AG04449 (cell line): ENCODE results near the gene PTPA.

Experiments used
- CTCF ChIA-PET: fragments of 350-600 bp; formaldehyde crosslinking; extraction: SDS; loops from one replicate; lab custom pipeline; 2021; ENCODE audit warnings: antibody characterized with exemption; lab: Yijun Ruan, JAX
- POLR2A ChIA-PET: fragments of 400-600, 350-600 bp; formaldehyde crosslinking; extraction: SDS; loops from one replicate; lab custom pipeline; 2020; ENCODE audit warnings: antibody characterized with exemption, inconsistent platforms; lab: Yijun Ruan, JAX
- DNase-seq: peaks from one replicate; pipeline ENCODE4 v3.0.0-alpha.2; 2010; ENCODE audit warnings: low read depth, low spot score
- H3K4me3 ChIP-seq: 2 replicates; pipeline ENCODE4 v1.5.1; 2011; ENCODE audit warnings: low read depth, mild to moderate bottlenecking, control low read depth, low read length
- TF ChIP-seq, protein P1 (sequence below): IDR thresholded peaks from one replicate; pipeline ENCODE4 v1.5.1; 2011; ENCODE audit warnings: mild to moderate bottlenecking, moderate library complexity, low read length, control low read depth, inconsistent platforms; ENCODE audit not compliant: insufficient read depth; ENCODE audit errors: missing control alignments

PTPA gene

DNA sequence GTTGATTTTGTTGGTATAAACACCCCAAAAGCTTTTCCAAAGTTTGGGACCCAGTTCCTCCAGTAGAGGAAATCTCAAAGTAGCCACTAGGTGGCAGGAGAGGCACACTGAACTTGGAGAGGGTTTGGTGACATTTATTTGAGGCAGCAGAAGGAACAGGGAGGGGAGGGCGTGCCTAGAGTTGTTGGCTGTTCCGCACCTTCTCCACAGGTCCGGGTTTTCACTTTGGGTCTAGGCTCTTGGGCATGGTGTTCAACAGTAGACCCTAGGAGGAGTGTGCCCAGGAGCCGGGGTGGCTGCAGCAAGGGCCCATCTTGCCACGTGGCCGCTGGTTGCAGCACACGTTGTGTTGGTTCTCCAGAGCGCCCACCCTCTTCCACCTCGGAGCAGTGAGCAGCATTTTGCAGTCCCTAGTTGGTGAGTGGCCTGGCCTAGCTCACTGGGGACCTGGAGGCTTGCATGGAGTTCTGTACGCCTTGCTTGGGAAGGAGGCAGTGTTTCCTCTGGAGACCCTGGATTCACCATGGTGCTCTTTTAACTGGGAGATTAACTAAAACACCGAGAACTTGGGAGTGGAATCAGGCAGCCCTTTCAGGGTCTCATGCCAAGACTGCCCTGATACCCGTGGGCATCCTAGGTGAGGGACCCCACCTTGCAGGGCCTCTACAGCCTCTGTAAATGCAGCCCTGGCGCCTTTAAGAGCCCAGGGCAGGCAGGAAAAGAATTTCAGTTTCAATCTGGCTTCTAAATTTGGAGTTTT lies 28.2 kb downstream of the PTPA start:
- no peak for DNase-seq
- ChIA-PET POLR2A (interaction anchor here (0.6 to 11.6 kb wide), 26 partner anchors 8 to 502 kb away, joined by 3 to 233 read pairs (median 4); partner anchors contain the start of genes C9orf50, CRAT, IER5L and NTMT1), CTCF (interaction anchor here (0.6 to 24.0 kb wide), 55 partner anchors 8 to 651 kb away, joined by 3 to 735 read pairs (median 5); partner anchors contain the start of genes ASB6, C9orf50, CRAT and IER5L)
- TF ChIP-seq, protein P1, sequence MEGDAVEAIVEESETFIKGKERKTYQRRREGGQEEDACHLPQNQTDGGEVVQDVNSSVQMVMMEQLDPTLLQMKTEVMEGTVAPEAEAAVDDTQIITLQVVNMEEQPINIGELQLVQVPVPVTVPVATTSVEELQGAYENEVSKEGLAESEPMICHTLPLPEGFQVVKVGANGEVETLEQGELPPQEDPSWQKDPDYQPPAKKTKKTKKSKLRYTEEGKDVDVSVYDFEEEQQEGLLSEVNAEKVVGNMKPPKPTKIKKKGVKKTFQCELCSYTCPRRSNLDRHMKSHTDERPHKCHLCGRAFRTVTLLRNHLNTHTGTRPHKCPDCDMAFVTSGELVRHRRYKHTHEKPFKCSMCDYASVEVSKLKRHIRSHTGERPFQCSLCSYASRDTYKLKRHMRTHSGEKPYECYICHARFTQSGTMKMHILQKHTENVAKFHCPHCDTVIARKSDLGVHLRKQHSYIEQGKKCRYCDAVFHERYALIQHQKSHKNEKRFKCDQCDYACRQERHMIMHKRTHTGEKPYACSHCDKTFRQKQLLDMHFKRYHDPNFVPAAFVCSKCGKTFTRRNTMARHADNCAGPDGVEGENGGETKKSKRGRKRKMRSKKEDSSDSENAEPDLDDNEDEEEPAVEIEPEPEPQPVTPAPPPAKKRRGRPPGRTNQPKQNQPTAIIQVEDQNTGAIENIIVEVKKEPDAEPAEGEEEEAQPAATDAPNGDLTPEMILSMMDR: peak; percentile 68
- peak overlapping the region; percentile 57 for H3K4me3 ChIP-seq

DNA sequence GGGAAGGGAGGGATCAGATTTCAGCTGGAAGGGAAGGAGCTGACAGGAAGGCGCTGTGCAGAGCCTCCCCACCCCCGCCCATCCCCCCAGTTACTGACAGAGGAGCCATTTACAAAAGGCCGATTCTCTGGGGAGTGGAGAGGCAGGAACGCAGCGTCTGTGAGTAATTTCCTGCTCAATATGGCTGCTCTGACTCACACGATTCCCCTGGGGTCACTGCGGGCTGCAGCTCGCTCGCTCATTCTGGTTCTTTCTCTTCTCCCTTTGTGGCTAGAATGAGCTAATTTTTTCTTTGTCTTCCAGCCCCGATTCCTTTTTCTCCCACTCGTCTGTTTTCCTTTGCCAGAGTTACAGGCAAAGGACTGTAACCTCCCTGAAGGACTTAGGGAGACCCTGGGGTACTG lies 28.8 kb downstream of the PTPA start:
- peak overlapping the region; percentile 50 for H3K4me3 ChIP-seq
- CTCF ChIA-PET: interaction anchor here (0.6 to 24.0 kb wide), 29 partner anchors 9 to 650 kb away, joined by 3 to 735 read pairs (median 7); partner anchors contain the start of genes ASB6, C9orf50, IER5L and NTMT1
- DNase-seq: peak; percentile 99
- TF ChIP-seq, protein P1: no peak
- POLR2A ChIA-PET: interaction anchor here (0.6 to 11.6 kb wide), 23 partner anchors 9 to 501 kb away, joined by 3 to 233 read pairs (median 5); partner anchors contain the start of genes C9orf50, CRAT, IER5L and NTMT1

DNA sequence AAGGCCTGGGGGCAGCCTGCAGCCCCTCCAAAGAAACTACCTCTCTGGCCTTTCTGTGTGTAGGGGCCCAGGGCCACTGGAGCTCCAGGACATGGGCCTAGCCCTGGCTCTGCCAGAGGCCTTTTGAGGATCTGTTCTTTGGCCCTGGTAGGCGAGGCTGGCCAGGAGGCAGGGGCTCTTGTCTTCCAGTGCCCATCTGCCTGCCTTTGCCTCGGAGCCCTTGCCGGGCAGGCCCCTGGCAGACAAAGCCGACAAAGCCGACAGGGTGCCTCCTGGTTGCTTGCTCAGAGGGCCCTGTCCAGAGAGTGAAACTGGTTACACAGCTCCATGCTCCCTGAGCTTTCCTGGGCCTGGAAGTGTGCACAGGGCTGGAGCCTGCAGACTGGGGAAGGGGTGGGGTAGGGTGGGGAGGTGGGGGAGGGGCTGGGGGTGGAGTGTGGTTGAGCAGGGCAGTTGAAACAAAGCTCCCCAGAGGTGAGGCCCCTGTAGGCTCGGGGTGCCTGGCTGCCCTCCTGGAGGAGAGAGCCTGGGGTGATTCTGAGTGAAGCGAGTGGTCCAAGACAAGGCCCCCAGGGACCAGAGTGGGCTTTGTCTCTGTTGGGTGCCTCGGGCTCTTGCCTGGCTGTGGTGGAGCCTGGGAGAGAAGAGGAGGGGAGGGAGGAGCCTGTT lies 29.3 kb downstream of the PTPA start:
- H3K4me3 ChIP-seq: peak overlapping the region; percentile 50
- ChIA-PET POLR2A (interaction anchor here (0.6 to 11.6 kb wide), 22 partner anchors 9 to 500 kb away, joined by 3 to 233 read pairs (median 5); partner anchors contain the start of genes C9orf50, CRAT, IER5L and NTMT1), CTCF (interaction anchor here (0.7 to 24.0 kb wide), 25 partner anchors 10 to 649 kb away, joined by 3 to 735 read pairs (median 9); partner anchors contain the start of genes ASB6, C9orf50, IER5L and NTMT1)
- TF ChIP-seq, protein P1: no peak
- DNase-seq: no peak

DNA sequence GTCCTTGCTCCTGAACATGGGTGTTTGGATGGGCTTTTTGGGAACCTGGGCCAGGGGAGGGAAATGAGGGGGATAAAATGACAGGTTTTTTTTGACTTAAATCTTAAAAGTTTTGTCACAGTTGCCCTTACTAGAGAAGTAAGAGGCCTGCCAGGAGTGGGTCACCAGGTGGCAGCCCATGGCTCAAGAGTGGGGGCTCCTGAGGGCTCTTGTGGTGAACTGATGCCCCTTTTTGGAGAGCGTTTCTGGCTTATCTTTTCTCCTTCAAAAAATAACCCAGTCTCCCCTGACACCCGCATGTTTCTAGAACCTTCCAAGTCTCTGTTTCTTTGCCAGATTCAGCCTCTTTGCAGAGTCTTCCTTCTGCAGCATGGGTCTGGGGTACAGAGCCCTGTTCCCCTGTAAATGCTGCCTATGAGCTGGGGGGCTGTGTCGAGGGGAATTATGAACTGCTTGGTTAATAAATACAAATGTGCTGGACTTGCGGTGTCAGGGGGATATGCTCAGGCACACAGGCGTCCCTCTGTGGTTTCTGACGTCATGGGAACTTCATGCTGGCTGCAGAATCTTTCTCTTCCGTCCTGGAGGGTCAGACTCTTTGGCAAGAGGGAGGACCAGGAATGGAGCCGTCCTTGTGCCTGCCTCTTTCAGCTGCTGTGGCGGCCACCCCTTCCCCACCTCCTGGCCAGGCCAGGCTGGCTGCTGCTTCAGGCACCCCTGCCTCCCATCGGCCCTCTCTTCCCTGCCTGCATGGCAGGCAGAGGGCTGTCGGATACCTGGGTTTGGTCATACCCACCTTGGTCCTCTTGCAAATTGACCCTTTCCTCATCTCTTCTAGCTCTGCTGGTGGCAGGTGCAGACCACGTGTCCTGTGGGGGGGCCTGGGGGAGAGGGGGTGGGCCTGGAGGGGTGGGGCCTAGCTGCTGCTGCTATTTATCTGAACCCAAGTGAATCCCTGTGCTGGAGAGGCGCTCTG lies 30.1 kb downstream of the PTPA start:
- peak; percentile 83 for DNase-seq
- TF ChIP-seq, protein P1: no peak
- CTCF ChIA-PET: interaction anchor here (0.7 to 24.0 kb wide), 27 partner anchors 9 to 500 kb away, joined by 3 to 735 read pairs (median 10); partner anchors contain the start of genes C9orf50, IER5L and NTMT1
- POLR2A ChIA-PET: interaction anchor here (1.0 to 11.6 kb wide), 11 partner anchors 33 to 485 kb away, joined by 3 to 233 read pairs (median 13); partner anchors contain the start of genes IER5L and NTMT1
- H3K4me3 ChIP-seq: peak overlapping the region; percentile 36
